DOHH2 (cell line): ENCODE data around the gene SLC5A10.

ENCODE experiments used
- H3F3A ChIP-seq: fragments of 200-600 bp; sonication (generic), shearing (Covaris generic); 2 replicates; pipeline ENCODE4 v1.6.0; 2016; ENCODE audit warnings: antibody characterized with exemption, mild to moderate bottlenecking; ENCODE audit not compliant: control insufficient read depth, insufficient read depth
- H3K27ac ChIP-seq: fragments of 200-600 bp; sonication (generic); 2 replicates; pipeline ENCODE4 v1.5.1; 2014; ENCODE audit warnings: low read depth, mild to moderate bottlenecking, low read length, moderate library complexity
- H3K27me3 ChIP-seq: fragments of 200-600 bp; sonication (generic); 2 replicates; pipeline ENCODE4 v1.6.1; 2014; ENCODE audit warnings: mild to moderate bottlenecking, low read length, mixed read lengths; ENCODE audit not compliant: control insufficient read depth
- H3K36me3 ChIP-seq: fragments of 200-600 bp; sonication (generic); 2 replicates; pipeline ENCODE4 v1.6.1; 2014; ENCODE audit warnings: mild to moderate bottlenecking, low read length, moderate library complexity, mixed read lengths; ENCODE audit not compliant: control insufficient read depth
- H3K4me1 ChIP-seq: fragments of 200-600 bp; sonication (generic); 2 replicates; pipeline ENCODE4 v1.6.1; 2014; ENCODE audit warnings: mild to moderate bottlenecking, low read length, mixed read lengths; ENCODE audit not compliant: control insufficient read depth
- H3K4me2 ChIP-seq: fragments of 200-600 bp; sonication (generic); 2 replicates; pipeline ENCODE4 v1.6.0; 2014; ENCODE audit warnings: mild to moderate bottlenecking, low read length, moderate library complexity
- H3K4me3 ChIP-seq: fragments of 200-600 bp; sonication (generic); 2 replicates; pipeline ENCODE4 v1.5.1; 2014; ENCODE audit warnings: mild to moderate bottlenecking, low read length, mixed read lengths
- H3K79me2 ChIP-seq: fragments of 200-600 bp; sonication (generic); 2 replicates; pipeline ENCODE4 v1.6.1; 2014; ENCODE audit warnings: mild to moderate bottlenecking, low read length, mixed read lengths; ENCODE audit not compliant: control insufficient read depth
- H3K9me2 ChIP-seq: fragments of 200-600 bp; sonication (generic); replicated peaks from 2 replicates; pipeline ENCODE4 v1.6.1; 2014; ENCODE audit warnings: mild to moderate bottlenecking, low read length, mixed read lengths; ENCODE audit not compliant: control insufficient read depth
- H3K9me3 ChIP-seq: fragments of 200-600 bp; sonication (generic); 2 replicates; pipeline ENCODE4 v1.6.1; 2014; ENCODE audit warnings: antibody characterized with exemption, low read length, mixed read lengths; ENCODE audit not compliant: control insufficient read depth, insufficient read depth
- H4K20me1 ChIP-seq: fragments of 200-600 bp; sonication (generic); 2 replicates; pipeline ENCODE4 v1.6.0; 2014; ENCODE audit warnings: low read depth, mild to moderate bottlenecking, antibody characterized with exemption, low read length, moderate library complexity; ENCODE audit not compliant: control insufficient read depth, insufficient read depth
- EZH2phosphoT487 ChIP-seq: fragments of 200-600 bp; sonication (generic); IDR thresholded peaks from 2 replicates; pipeline ENCODE4 v1.6.1; 2017; ENCODE audit warnings: borderline replicate concordance, mild to moderate bottlenecking, antibody characterized with exemption, low read length, moderate library complexity, mixed read lengths
- TF ChIP-seq, protein P1 (sequence below): fragments of 200-600 bp; sonication (generic); IDR thresholded peaks from one replicate; pipeline ENCODE4 v1.5.1; 2014; ENCODE audit warnings: antibody characterized with exemption, mild to moderate bottlenecking, low read depth, low read length; ENCODE audit not compliant: poor library complexity, severe bottlenecking

Gene SLC5A10

DNA sequence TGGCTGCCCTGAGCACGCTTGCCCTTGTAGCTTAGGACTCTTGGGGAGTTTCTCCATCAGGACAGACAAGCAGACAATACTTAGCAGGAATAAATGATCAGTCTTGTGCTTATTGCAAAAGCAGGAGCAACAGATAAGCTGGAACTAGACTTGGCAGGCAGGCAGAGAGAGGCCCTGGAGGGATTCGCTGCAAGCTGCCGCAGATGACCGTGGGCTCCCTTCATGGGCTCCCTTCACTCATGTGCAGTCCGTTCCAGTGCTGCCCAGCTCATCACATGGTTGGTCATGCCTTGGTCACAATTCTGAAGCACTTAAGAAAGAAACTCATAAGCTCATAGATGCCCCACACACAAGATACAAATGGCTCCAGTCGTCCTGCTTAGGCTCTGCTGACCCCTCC lies 2.4 kb upstream of the SLC5A10 start:
- Histone ChIP-seq H3K4me2 (no peak overlapping the region), H3K4me3 (no peak overlapping the region), H3K9me2 (no peaks in the 10 kb centered on the region), H3K27ac (no peak overlapping the region), H4K20me1 (no peaks in the 10 kb centered on the region), H3K27me3 (0 out of 2 replicates have a peak, but pooled peaks cover 5% of the 10 kb centered on the region), H3K79me2 (no peaks in the 10 kb centered on the region), H3K36me3 (no peaks in the 10 kb centered on the region), H3K4me1 (peaks cover 22% of the 10 kb centered on the region), H3F3A (0 out of 2 replicates have a peak, but pooled peaks cover 2% of the 10 kb centered on the region), H3K9me3 (no peaks in the 10 kb centered on the region)
- TF ChIP-seq, protein P1, sequence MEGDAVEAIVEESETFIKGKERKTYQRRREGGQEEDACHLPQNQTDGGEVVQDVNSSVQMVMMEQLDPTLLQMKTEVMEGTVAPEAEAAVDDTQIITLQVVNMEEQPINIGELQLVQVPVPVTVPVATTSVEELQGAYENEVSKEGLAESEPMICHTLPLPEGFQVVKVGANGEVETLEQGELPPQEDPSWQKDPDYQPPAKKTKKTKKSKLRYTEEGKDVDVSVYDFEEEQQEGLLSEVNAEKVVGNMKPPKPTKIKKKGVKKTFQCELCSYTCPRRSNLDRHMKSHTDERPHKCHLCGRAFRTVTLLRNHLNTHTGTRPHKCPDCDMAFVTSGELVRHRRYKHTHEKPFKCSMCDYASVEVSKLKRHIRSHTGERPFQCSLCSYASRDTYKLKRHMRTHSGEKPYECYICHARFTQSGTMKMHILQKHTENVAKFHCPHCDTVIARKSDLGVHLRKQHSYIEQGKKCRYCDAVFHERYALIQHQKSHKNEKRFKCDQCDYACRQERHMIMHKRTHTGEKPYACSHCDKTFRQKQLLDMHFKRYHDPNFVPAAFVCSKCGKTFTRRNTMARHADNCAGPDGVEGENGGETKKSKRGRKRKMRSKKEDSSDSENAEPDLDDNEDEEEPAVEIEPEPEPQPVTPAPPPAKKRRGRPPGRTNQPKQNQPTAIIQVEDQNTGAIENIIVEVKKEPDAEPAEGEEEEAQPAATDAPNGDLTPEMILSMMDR = no peak
- no peak for TF ChIP-seq EZH2phosphoT487

GRCh38 chr17:18950346-18950745 lies 1.6 kb upstream of the SLC5A10 start:
- TF ChIP-seq EZH2phosphoT487 = no peak
- TF ChIP-seq, protein P1 = no peak
- no peaks in the 10 kb centered on the region for H3K36me3 ChIP-seq
- no peaks in the 10 kb centered on the region for H3K9me2 ChIP-seq
- no peaks in the 10 kb centered on the region for H4K20me1 ChIP-seq
- H3K79me2 ChIP-seq = no peaks in the 10 kb centered on the region
- no peak overlapping the region for H3K27ac ChIP-seq
- H3K4me1 ChIP-seq = peaks cover 14% of the 10 kb centered on the region
- no peaks in the 10 kb centered on the region for H3K9me3 ChIP-seq
- H3K4me3 ChIP-seq = no peak overlapping the region
- H3K4me2 ChIP-seq = no peak overlapping the region
- H3F3A ChIP-seq = no peaks in the 10 kb centered on the region
- 0 out of 2 replicates have a peak, but pooled peaks cover 5% of the 10 kb centered on the region for H3K27me3 ChIP-seq

DNA sequence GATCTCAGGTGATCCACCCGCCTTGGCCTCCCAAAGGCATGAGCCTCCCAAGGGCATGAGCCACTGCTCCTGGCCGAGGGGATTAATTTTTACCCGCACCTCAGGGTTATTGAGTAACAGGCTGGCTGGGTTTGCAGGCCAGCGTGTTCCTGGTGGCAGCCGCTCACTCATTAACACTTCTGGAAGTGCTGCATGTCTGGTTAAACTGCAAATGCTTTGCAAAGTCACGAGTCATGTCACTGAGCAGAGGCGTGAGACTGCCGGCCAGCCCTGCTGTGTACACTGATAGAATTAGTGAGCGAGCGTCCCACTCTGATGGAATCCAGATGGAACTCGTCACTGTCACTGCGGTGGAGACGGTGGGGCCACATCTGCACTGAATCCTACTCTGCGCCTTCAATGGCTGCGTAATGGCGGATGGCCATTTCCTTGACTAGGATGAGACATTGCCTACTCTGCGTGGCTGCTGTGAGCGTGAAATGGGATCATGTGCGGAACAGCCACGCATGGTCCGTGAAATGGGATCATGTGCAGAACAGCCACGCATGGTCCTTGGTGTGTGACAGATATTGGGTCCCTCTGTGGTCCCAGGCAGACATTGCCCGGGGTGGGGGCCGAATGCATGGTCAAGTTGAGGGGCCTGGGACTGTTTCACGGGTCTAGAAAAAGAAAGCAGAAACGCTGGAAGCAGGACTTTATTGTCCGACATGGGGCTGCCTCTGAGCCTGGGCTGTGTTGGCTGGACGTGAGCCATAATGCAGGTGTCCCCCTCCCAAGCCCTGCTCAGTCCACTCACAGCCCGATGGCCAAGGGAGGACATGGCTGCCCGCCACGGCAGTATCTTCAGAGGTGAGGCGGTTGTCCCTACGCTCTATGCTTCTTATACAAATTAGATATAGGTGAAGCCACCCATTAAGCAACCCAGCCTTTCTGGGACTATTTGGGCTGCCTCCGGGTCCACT lies 740 bp upstream of the SLC5A10 start:
- Histone ChIP-seq H3K27ac (no peak overlapping the region), H3K4me3 (no peak overlapping the region), H3K36me3 (no peaks in the 10 kb centered on the region), H3K4me2 (no peak overlapping the region), H3K9me2 (no peaks in the 10 kb centered on the region), H3K9me3 (no peaks in the 10 kb centered on the region), H3K4me1 (peaks cover 5% of the 10 kb centered on the region), H3K27me3 (0 out of 2 replicates have a peak, but pooled peaks cover 5% of the 10 kb centered on the region), H3F3A (no peaks in the 10 kb centered on the region), H4K20me1 (no peaks in the 10 kb centered on the region), H3K79me2 (no peaks in the 10 kb centered on the region)
- no peak for TF ChIP-seq EZH2phosphoT487

DNA sequence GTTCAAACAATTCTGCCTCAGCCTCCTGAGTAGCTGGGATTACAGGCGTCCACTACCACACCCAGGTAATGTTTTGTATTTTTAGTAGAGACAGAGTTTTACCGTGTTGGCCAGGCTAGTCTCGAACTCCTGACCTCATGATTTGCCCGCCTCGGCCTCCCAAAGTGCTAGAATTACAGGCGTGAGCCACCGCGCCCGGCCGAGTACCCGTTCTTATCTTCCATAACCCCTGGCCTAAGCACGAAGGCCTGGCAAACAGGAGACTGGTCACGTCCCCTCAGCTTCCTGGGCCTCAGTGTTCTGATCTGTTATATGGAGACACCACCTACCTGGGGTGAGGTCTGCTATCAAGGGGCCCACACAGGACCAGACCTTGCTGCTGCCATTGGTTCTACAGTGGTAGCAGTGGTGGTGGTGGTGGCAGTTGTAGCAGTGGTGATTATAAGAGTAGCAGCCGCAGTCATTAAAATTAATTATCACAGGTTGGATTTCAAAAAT lies 1.3 kb downstream of the SLC5A10 start:
- Histone ChIP-seq H3K36me3 (no peaks in the 10 kb centered on the region), H4K20me1 (no peaks in the 10 kb centered on the region), H3K4me3 (no peak overlapping the region), H3K9me2 (no peaks in the 10 kb centered on the region), H3K79me2 (no peaks in the 10 kb centered on the region), H3K4me1 (no peaks in the 10 kb centered on the region), H3K27me3 (0 out of 2 replicates have a peak, but pooled peaks cover 5% of the 10 kb centered on the region), H3F3A (no peaks in the 10 kb centered on the region), H3K27ac (no peak overlapping the region), H3K4me2 (no peak overlapping the region), H3K9me3 (no peaks in the 10 kb centered on the region)
- TF ChIP-seq, protein P1 = no peak
- no peak for TF ChIP-seq EZH2phosphoT487
